ENCODE measurements around the gene PLG.

GRCh38 chr6:160714731-160715316 lies 12.8 kb downstream of the PLG start:
- TF ChIP-seq, protein P1, sequence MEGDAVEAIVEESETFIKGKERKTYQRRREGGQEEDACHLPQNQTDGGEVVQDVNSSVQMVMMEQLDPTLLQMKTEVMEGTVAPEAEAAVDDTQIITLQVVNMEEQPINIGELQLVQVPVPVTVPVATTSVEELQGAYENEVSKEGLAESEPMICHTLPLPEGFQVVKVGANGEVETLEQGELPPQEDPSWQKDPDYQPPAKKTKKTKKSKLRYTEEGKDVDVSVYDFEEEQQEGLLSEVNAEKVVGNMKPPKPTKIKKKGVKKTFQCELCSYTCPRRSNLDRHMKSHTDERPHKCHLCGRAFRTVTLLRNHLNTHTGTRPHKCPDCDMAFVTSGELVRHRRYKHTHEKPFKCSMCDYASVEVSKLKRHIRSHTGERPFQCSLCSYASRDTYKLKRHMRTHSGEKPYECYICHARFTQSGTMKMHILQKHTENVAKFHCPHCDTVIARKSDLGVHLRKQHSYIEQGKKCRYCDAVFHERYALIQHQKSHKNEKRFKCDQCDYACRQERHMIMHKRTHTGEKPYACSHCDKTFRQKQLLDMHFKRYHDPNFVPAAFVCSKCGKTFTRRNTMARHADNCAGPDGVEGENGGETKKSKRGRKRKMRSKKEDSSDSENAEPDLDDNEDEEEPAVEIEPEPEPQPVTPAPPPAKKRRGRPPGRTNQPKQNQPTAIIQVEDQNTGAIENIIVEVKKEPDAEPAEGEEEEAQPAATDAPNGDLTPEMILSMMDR (IDR thresholded peaks at IDR 0.05; ENCODE audit: low read length): no peak
- no peak for TF ChIP-seq EZH2 (optimal IDR thresholded peaks at IDR 0.05; ENCODE audit: low read depth, low read length)
